Measurements from ENCODE around the gene VWA3B.
"Not testable (repeated sequence)": the region's sequence is repeated elsewhere in the genome, so short reads cannot be mapped to it uniquely, and the experiment has no call there.

Gene VWA3B

GRCh38 chr2:98242003-98242402 is 155.0 kb downstream of the VWA3B start:
- Histone ChIP-seq H3K36me3 (ENCODE audit: insufficient read depth, low read length) (no peaks in the 10 kb centered on the region), H3K4me3 (no peak overlapping the region), H3K9me3 (ENCODE audit: low read depth, low read length) (no peaks in the 10 kb centered on the region), H3K9ac (ENCODE audit: insufficient read length) (no peak overlapping the region), H3K27ac (no peak overlapping the region)
- no peak for DNase-seq (ENCODE audit: low read depth, low spot score)
- TF ChIP-seq FOXP2 (optimal IDR thresholded peaks at IDR 0.05; ENCODE audit: control extremely low read depth, extremely low read length, insufficient read depth) (no peak), POLR2AphosphoS5 (IDR thresholded peaks at IDR 0.05; ENCODE audit: borderline replicate concordance, low read depth, low read length) (no peak), EZH2 (IDR thresholded peaks at IDR 0.05) (no peak)

- no peak for TF ChIP-seq POLR2AphosphoS5 (IDR thresholded peaks at IDR 0.05; ENCODE audit: borderline replicate concordance, low read depth, low read length)
- Histone ChIP-seq H3K4me3 (no peak overlapping the region), H3K36me3 (ENCODE audit: insufficient read depth, low read length) (no peaks in the 10 kb centered on the region), H3K9me3 (ENCODE audit: low read depth, low read length) (no peaks in the 10 kb centered on the region; the same call in 1 of the 2 replicates), H3K27ac (no peak overlapping the region), H3K9ac (ENCODE audit: insufficient read length) (no peak overlapping the region)
- no peak for DNase-seq (ENCODE audit: low read depth, low spot score)
Measured at GRCh38 chr2:98245491-98245890, 158.5 kb downstream of the VWA3B start.

- Histone ChIP-seq H3K9ac (ENCODE audit: insufficient read length) (no peak overlapping the region), H3K36me3 (ENCODE audit: insufficient read depth, low read length) (no peaks in the 10 kb centered on the region), H3K27ac (no peak overlapping the region), H3K4me3 (no peak overlapping the region), H3K9me3 (ENCODE audit: low read depth, low read length) (no peaks in the 10 kb centered on the region; the same call in 1 of the 2 replicates)
- TF ChIP-seq FOXP2 (optimal IDR thresholded peaks at IDR 0.05; ENCODE audit: control extremely low read depth, extremely low read length, insufficient read depth) (no peak), EZH2 (IDR thresholded peaks at IDR 0.05) (no peak), POLR2AphosphoS5 (IDR thresholded peaks at IDR 0.05; ENCODE audit: borderline replicate concordance, low read depth, low read length) (no peak)
- DNase-seq (ENCODE audit: low read depth, low spot score), result no peak
Measured at GRCh38 chr2:98247383-98247782, 160.4 kb downstream of the VWA3B start.

GRCh38 chr2:98252038-98252773 is 165.2 kb downstream of the VWA3B start:
- TF ChIP-seq EZH2 (IDR thresholded peaks at IDR 0.05) (no peak), POLR2AphosphoS5 (IDR thresholded peaks at IDR 0.05; ENCODE audit: borderline replicate concordance, low read depth, low read length) (no peak), FOXP2 (optimal IDR thresholded peaks at IDR 0.05; ENCODE audit: control extremely low read depth, extremely low read length, insufficient read depth) (no peak)

GRCh38 chr2:98253461-98254070 is 166.6 kb downstream of the VWA3B start:
- Histone ChIP-seq H3K9me3 (ENCODE audit: low read depth, low read length) (no peaks in the 10 kb centered on the region), H3K9ac (ENCODE audit: insufficient read length) (no peak overlapping the region), H3K4me3 (no peak overlapping the region), H3K36me3 (ENCODE audit: insufficient read depth, low read length) (no peaks in the 10 kb centered on the region), H3K27ac (no peak overlapping the region)
- DNase-seq (ENCODE audit: low read depth, low spot score), result no peak
- TF ChIP-seq POLR2AphosphoS5 (IDR thresholded peaks at IDR 0.05; ENCODE audit: borderline replicate concordance, low read depth, low read length) (no peak), EZH2 (IDR thresholded peaks at IDR 0.05) (no peak), FOXP2 (optimal IDR thresholded peaks at IDR 0.05; ENCODE audit: control extremely low read depth, extremely low read length, insufficient read depth) (no peak)

More at GRCh38 chr2:98252038-98252773, 165.2 kb downstream of the VWA3B start:
- no peak overlapping the region for H3K27ac ChIP-seq
- DNase-seq (ENCODE audit: low read depth, low spot score), result no peak
- no peak overlapping the region for H3K4me3 ChIP-seq
- H3K9ac ChIP-seq (ENCODE audit: insufficient read length), result no peak overlapping the region
- no peaks in the 10 kb centered on the region for H3K36me3 ChIP-seq (ENCODE audit: insufficient read depth, low read length)
- no peaks in the 10 kb centered on the region; the same call in 1 of the 2 replicates for H3K9me3 ChIP-seq (ENCODE audit: low read depth, low read length)

GRCh38 chr2:98254504-98255059 is 167.6 kb downstream of the VWA3B start:
- Histone ChIP-seq H3K9me3 (ENCODE audit: low read depth, low read length) (no peaks in the 10 kb centered on the region), H3K27ac (no peak overlapping the region), H3K36me3 (ENCODE audit: insufficient read depth, low read length) (no peaks in the 10 kb centered on the region), H3K4me3 (no peak overlapping the region), H3K9ac (ENCODE audit: insufficient read length) (no peak overlapping the region)
- DNase-seq (ENCODE audit: low read depth, low spot score), result no peak
- TF ChIP-seq EZH2 (IDR thresholded peaks at IDR 0.05), result no peak
- no peak for TF ChIP-seq POLR2AphosphoS5 (IDR thresholded peaks at IDR 0.05; ENCODE audit: borderline replicate concordance, low read depth, low read length)
- TF ChIP-seq FOXP2 (optimal IDR thresholded peaks at IDR 0.05; ENCODE audit: control extremely low read depth, extremely low read length, insufficient read depth), result no peak

GRCh38 chr2:98258906-98259305 is 171.9 kb downstream of the VWA3B start:
- Histone ChIP-seq H3K9me3 (ENCODE audit: low read depth, low read length) (peaks cover 9% of the 10 kb centered on the region; the same call in 1 of the 2 replicates), H3K36me3 (ENCODE audit: insufficient read depth, low read length) (no peaks in the 10 kb centered on the region)
- no peak for TF ChIP-seq EZH2 (IDR thresholded peaks at IDR 0.05)
- TF ChIP-seq POLR2AphosphoS5 (IDR thresholded peaks at IDR 0.05; ENCODE audit: borderline replicate concordance, low read depth, low read length), result no peak
- no peak for TF ChIP-seq FOXP2 (optimal IDR thresholded peaks at IDR 0.05; ENCODE audit: control extremely low read depth, extremely low read length, insufficient read depth)

GRCh38 chr2:98263362-98263761 is 176.4 kb downstream of the VWA3B start:
- Histone ChIP-seq H3K4me3 (no peak overlapping the region), H3K36me3 (ENCODE audit: insufficient read depth, low read length) (no peaks in the 10 kb centered on the region), H3K9me3 (ENCODE audit: low read depth, low read length) (peaks cover 9% of the 10 kb centered on the region; the same call in 1 of the 2 replicates), H3K27ac (no peak overlapping the region), H3K9ac (ENCODE audit: insufficient read length) (no peak overlapping the region)
- DNase-seq (ENCODE audit: low read depth, low spot score), result no peak
- TF ChIP-seq FOXP2 (optimal IDR thresholded peaks at IDR 0.05; ENCODE audit: control extremely low read depth, extremely low read length, insufficient read depth) (no peak), POLR2AphosphoS5 (IDR thresholded peaks at IDR 0.05; ENCODE audit: borderline replicate concordance, low read depth, low read length) (no peak)

More at GRCh38 chr2:98258906-98259305, 171.9 kb downstream of the VWA3B start:
- no peak overlapping the region for H3K27ac ChIP-seq
- no peak overlapping the region for H3K9ac ChIP-seq (ENCODE audit: insufficient read length)
- DNase-seq (ENCODE audit: low read depth, low spot score), result no peak
- no peak overlapping the region for H3K4me3 ChIP-seq

- not testable (repeated sequence) for H3K9me3 ChIP-seq (ENCODE audit: low read depth, low read length); H3K36me3 ChIP-seq (ENCODE audit: insufficient read depth, low read length); H3K4me3 ChIP-seq; H3K9ac ChIP-seq (ENCODE audit: insufficient read length); DNase-seq (ENCODE audit: low read depth, low spot score); H3K27ac ChIP-seq
Measured at GRCh38 chr2:98268225-98268624, 181.3 kb downstream of the VWA3B start.
